Epithelial cell of prostate (primary cell): ENCODE measurements around the gene MRRF.

Source experiments
- DNase-seq: peaks from one replicate; pipeline ENCODE4 v3.0.0-alpha.2; 2011; ENCODE audit warnings: low read depth, low spot score
- H3K27ac ChIP-seq: fragments of 450-650 bp; 2 replicates; pipeline ENCODE4 v1.5.1; 2017; ENCODE audit warnings: mild to moderate bottlenecking

The MRRF gene, protein sequence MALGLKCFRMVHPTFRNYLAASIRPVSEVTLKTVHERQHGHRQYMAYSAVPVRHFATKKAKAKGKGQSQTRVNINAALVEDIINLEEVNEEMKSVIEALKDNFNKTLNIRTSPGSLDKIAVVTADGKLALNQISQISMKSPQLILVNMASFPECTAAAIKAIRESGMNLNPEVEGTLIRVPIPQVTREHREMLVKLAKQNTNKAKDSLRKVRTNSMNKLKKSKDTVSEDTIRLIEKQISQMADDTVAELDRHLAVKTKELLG

DNA sequence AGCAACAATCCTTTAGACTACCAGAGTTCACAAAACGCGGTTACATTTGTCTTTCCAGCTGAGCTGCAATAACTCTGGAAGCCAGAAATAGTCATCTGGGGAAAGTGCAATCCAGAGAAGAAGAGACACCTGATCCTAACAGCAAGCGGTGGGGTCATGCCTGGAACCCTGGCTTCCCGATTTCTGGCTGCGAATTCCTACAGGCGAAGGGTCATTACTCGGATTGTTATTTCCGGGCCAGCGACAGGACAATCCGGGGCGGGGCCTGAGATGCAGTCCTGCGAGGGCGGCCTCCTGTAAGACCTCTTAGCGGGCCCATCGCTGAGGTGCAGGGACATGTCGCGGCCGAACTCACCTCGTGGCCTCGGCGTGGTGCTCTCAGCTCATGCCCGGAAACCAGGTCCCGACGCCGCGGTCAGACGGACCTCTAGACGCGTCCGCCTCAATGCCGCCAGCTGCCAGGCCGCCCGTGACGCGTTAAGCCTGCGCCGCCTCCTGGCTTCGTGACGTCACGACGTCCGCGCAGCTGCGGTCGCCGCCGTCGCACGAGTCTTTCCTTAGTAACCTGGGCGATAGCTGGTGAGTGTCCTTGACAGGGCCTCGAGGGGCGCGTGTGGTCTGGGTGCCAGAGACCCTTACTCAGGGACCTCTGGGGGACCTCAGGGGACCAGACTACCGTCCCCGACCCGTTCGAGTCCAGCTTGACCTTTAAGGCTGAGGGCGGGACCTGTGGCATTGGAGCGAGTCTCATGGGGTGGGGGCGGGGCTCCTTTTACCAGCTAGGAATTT lies at the start of gene MRRF, which contains the start of gene RBM18:
MRRF (plus strand) TSS at position 523 of the 789 bp plus-strand sequence. CDS start 6,010 bp downstream, outside the sequence.
RBM18 (minus strand) TSS at position 481 of the 789 bp plus-strand sequence. CDS start 3,348 bp downstream, outside the sequence.
- peak within 1 kb of the TSS; percentile 84 for H3K27ac ChIP-seq
- peak; percentile 31 for DNase-seq

- DNase-seq = no peak
- no peak overlapping the region for H3K27ac ChIP-seq
Measured at GRCh38 chr9:122215663-122216062, 49.0 kb upstream of the MRRF start.

- H3K27ac ChIP-seq = no peak overlapping the region
- no peak for DNase-seq
Measured at GRCh38 chr9:122216138-122216797, 48.4 kb upstream of the MRRF start.

DNA sequence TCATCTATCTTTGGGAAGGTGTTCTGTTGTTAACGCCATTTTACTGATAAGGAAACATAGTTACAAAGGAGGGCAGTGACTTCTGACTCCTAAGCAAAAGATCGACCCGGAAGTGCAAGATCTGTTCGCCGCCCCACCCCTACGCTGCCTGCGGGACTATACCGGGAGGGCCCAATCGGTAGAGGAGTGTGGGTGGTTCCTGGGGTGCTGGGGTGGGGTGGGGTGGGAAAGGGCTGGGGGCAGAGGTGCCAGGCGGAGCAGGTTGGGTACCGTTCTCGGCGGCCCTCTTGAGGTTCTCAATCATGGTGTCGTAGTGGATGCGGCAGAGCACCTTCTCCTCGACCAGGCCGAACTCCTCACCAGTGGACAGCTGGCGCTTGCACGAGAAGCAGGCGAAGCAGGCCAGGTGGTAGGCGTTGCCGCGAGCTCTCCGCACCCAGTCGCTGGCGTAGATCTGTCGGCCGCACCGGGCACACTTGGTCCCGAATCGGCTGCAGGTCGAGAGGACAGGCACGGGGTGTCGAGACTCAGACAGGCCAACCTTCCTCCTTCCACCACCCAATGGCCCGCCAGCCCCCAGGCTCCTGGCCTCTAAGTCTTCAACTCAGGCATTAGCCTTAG lies 47.8 kb upstream of the MRRF start:
- DNase-seq = no peak
- no peak overlapping the region for H3K27ac ChIP-seq

GRCh38 chr9:122217640-122218039 lies 47.0 kb upstream of the MRRF start:
- DNase-seq = no peak
- no peak overlapping the region for H3K27ac ChIP-seq

- no peak for DNase-seq
Measured at GRCh38 chr9:122218071-122218934, 46.4 kb upstream of the MRRF start.

GRCh38 chr9:122218935-122219855 lies 45.5 kb upstream of the MRRF start:
- no peak overlapping the region for H3K27ac ChIP-seq

More at GRCh38 chr9:122218071-122218934, 46.4 kb upstream of the MRRF start:
- H3K27ac ChIP-seq = no peak overlapping the region

DNA sequence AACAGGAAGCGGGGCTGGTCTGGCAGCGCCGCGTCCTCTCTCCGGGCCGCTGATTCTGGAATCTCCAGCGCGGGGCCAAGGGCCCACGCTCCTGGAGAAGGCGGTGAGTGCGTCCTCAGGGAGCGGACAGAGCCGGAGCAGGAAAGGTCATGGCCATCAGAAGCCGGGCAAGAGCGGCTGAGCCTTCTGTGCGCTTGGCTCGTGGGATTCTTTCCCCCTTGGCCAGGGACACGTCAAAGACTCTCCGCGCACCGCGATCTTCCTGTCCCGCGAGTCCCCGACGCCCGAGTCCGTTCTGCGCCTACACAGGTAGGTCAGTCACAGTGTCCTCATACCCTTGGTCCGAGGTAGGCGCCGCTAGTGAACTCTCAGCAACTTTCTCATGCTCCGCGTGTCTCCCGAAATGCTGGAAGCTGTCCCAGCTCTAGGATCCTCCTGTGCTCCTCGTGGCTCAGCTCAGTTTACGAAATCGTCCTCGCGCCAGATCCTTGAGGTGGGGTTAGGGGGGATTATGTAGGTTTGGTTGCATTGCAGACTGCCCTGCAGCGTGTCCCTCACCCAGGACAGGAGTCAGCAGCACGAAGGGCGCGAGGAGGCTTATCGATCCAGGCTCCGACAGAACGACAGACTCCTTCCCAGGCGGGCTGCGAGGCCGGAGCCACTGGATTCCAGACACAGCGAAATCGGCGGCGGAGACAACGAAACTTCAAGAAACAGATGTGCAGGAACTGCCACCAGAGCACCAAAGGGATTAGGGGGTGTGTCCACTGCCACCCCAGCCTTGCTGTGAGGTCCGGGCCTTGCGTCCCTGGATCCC lies 44.6 kb upstream of the MRRF start:
- no peak for DNase-seq
- no peak overlapping the region for H3K27ac ChIP-seq

More at GRCh38 chr9:122218935-122219855, 45.5 kb upstream of the MRRF start:
- DNase-seq = no peak

DNA sequence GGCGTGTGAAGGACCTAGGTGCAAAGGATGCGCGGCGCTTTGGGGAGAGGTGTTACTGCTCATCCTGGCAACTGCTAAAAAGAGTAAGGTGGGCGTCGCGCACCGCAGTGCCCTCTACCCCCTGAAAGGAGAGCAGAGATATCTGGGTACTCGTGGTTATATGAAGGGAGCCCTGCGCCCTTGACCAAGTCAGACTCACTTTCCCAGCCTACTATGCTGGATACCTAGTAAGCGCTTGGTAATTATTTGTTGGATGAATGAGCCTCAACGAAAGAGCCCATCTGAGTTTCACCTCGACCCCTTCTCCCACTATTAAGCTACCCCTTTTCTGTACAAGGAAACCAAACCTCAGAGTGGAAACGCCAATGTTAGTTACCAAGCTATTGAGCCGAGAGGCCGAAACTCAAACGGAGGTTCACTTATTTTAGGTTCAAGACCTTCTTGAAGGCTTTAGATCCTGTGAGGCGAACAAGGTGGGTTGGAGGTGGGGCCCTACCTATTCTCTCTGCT lies 44.0 kb upstream of the MRRF start:
- H3K27ac ChIP-seq = no peak overlapping the region
- DNase-seq = no peak

DNA sequence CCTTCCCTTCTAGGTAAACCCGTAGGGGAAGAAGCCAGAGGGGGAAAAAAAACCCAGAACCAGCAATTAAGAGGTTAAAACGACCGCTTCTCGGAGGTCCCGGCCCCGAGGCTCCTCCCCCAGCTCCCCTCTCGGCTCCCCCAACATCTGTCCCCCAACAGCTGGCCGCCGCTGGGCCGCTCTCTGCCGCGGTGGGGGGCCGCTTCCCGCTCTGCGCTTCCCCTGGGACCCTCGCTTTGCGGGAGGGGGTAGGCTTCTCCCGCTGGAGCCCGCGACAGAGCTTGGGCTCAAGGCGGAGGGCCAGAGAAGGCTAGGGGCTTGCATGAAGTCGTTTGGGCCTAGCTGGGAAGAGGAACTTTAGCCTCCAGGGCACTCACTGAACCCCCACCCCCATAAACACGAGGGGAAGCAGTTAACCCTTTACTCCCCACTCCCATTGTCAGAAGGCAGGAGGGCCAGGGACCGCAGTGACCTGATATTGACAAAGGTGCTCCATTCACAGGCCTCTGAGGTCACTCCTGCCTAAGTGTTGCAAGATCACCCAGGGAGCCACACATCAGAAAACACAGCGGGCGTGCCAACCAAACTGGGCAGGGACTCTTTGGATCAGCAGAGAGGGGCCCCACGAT lies 43.4 kb upstream of the MRRF start:
- no peak for DNase-seq
- H3K27ac ChIP-seq = no peak overlapping the region

DNA sequence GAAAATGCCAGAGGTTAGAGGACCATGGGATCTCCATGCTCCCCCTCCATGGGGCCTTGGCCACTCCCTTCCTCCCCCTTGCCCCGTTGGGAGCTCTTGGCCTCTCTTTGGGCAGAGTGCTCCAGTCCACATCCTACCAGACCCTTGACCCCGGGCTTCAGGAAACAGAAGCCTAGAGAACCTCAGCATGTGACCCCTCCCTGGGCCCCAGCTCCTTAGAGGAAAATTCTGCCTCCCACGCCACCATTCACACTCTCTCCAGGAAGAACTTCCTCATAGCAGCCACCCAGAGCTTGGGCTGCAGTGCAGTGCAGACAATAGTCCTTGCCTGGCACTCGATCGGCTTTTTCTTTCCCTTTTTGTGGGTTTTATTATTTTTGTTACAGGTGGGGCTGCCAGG lies 41.9 kb upstream of the MRRF start:
- no peak for DNase-seq
- H3K27ac ChIP-seq = no peak overlapping the region

GRCh38 chr9:122223435-122223834 lies 41.2 kb upstream of the MRRF start:
- H3K27ac ChIP-seq = no peak overlapping the region
- DNase-seq = no peak

GRCh38 chr9:122225312-122226141 lies 39.2 kb upstream of the MRRF start:
- H3K27ac ChIP-seq = no peak overlapping the region
- DNase-seq = no peak

GRCh38 chr9:122226142-122226757 lies 38.4 kb upstream of the MRRF start:
- DNase-seq = no peak
- H3K27ac ChIP-seq = no peak overlapping the region

DNA sequence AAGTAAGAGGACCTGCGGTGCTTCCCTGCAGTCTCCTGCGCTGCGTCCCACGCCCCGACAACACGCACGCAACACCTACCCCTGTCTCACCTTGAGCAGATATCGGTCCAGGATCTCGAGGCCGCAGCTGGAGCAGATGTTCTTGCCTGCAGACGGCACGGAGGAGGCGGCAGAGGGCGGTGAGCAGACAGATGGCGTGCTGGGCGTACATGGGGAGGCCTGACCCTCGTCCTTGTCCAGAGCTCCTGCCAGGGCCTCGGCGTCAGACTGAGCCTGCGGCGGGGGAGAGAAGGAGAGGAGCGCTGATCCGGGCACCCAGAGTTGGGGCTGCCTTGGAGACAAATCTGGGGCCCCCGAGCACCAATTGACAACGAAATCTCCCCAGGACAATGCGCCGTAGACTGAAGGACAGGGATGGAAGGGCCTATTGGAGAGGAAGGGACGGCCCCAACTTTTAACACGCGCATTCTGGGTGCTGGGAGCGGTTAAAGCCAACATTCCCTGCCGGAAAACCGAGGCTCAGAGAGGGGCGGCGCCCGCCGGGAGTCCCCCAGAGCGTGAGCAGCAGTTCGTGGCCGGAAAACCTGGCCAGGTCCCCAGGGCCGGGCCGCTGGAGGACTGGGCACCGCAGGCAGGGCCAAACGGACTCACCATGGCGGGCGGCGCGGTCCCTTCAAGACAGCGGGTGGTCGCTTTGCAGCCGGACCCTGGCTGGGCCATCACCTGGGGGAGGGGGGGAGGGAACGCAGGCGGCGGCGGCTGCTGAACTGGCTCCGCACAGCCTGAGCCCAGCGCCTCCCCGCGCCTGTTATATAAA lies 37.7 kb upstream of the MRRF start:
- no peak overlapping the region for H3K27ac ChIP-seq
- DNase-seq = no peak
